HFFc6 (cell line): ENCODE results near the gene NUP98. TPM values are rescaled to one million over a fixed set of nuclear protein-coding genes. Genes with fewer than 3 reads are reported as not detected.

ENCODE experiments used
- DNase-seq: peaks from one replicate; pipeline ENCODE4 v3.0.0-alpha.2; 2018
- H3K27ac Mint-ChIP-seq: 2 replicates; pipeline ENCODE4 v1.8.0; 2020; ENCODE audit warnings: mild to moderate bottlenecking, mixed read lengths
- H3K27me3 Mint-ChIP-seq: 2 replicates; pipeline ENCODE4 v1.8.0; 2021; ENCODE audit warnings: mild to moderate bottlenecking, moderate library complexity, mixed read lengths; ENCODE audit not compliant: insufficient read depth
- H3K36me3 Mint-ChIP-seq: 2 replicates; pipeline ENCODE4 v1.8.0; 2021; ENCODE audit warnings: low read depth, mixed read lengths
- H3K4me1 Mint-ChIP-seq: 2 replicates; pipeline ENCODE4 v1.8.0; 2020; ENCODE audit warnings: low read depth, mixed read lengths
- H3K4me3 Mint-ChIP-seq: 2 replicates; pipeline ENCODE4 v1.8.0; 2020; ENCODE audit warnings: mild to moderate bottlenecking, moderate library complexity, mixed read lengths
- H3K9me3 Mint-ChIP-seq: 2 replicates; pipeline ENCODE4 v1.8.0; 2020; ENCODE audit warnings: mild to moderate bottlenecking, mixed read lengths
- total RNA-seq, 6 experiments: library from RNA; stranded (reverse); fragmentation: NEBNext Ultra II Directional; extraction: Animal tissue kit (Norgen Biotek cat#: 25700); gene quantifications; 2 replicates in 1 of 6; 3 replicates in 5 of 6; pipeline ENCODE4 v1.2.3, GENCODE V29; 2021
- TF ChIP-seq, protein P1 (sequence below): fragments of 200-600 bp; sonication (generic); IDR thresholded peaks from 2 replicates; pipeline ENCODE4 v1.5.0; 2021; ENCODE audit warnings: antibody characterized with exemption, mild to moderate bottlenecking

Gene NUP98
- total RNA-seq, 6 experiments from 2014 or later: 81.4 to 96.7 (median 85.6) TPM

DNA sequence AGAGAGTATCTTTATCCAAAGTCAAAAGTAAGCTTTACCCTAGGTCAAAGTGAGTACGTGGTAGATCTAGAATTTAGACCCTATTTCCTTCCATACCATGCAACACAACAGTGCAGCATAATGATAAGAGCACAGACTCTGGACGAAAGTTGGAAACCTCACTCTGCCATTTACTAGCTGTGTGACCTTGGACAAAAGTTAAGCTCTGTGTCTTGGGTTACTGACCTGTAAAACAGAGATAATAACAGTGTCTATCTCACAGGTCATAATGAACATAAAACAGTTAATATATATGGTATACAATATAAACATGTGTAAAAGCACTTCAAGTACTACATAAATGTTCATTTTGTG is 112.6 kb downstream of the NUP98 start:
- no peak for DNase-seq

DNA sequence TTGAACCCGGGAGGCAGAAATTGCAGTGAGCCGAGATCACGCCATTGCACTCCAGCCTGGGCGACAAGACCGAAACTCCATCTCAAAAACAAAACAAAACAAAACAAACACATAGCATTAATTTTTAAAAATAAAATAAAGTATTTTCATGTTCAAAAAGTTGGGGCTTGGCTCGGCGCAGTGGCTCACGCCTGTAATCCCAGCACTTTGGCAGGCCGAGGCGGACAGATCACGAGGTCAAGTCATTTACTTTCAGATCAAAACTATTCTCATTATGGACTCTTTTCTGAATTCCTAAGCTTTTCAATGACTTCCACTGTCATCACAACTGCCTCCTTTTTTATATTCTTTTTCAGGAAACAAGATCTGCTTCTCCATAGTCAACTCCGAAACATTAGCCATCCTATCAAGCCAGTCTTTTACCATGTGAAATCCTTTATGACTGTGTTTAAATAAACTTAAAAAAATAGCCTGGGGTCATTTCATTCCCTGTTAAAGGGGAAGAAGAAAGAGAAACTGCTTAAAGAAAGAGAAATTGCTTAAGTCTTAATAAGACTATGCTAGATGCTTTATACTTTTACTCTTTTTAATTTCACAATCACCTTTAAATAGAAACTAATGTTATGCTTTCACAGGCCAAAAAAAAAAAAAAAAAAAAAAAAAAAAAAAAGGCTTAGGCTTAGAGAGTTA is 113.1 kb downstream of the NUP98 start:
- Mint-ChIP-seq H3K9me3 (no peaks in the 10 kb centered on the region), H3K36me3 (peaks cover 46% of the 10 kb centered on the region), H3K27ac (peak overlapping the region; percentile 46), H3K27me3 (no peaks in the 10 kb centered on the region), H3K4me1 (peaks cover 17% of the 10 kb centered on the region), H3K4me3 (no peak overlapping the region)
- TF ChIP-seq, protein P1, sequence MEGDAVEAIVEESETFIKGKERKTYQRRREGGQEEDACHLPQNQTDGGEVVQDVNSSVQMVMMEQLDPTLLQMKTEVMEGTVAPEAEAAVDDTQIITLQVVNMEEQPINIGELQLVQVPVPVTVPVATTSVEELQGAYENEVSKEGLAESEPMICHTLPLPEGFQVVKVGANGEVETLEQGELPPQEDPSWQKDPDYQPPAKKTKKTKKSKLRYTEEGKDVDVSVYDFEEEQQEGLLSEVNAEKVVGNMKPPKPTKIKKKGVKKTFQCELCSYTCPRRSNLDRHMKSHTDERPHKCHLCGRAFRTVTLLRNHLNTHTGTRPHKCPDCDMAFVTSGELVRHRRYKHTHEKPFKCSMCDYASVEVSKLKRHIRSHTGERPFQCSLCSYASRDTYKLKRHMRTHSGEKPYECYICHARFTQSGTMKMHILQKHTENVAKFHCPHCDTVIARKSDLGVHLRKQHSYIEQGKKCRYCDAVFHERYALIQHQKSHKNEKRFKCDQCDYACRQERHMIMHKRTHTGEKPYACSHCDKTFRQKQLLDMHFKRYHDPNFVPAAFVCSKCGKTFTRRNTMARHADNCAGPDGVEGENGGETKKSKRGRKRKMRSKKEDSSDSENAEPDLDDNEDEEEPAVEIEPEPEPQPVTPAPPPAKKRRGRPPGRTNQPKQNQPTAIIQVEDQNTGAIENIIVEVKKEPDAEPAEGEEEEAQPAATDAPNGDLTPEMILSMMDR: no peak
- DNase-seq: no peak

More for the DNA sequence above, 112.6 kb downstream of the NUP98 start:
- Mint-ChIP-seq H3K9me3 (no peaks in the 10 kb centered on the region), H3K27me3 (no peaks in the 10 kb centered on the region), H3K4me3 (no peak overlapping the region), H3K27ac (no peak overlapping the region), H3K36me3 (peaks cover 41% of the 10 kb centered on the region), H3K4me1 (peaks cover 17% of the 10 kb centered on the region)
- TF ChIP-seq, protein P1: no peak

DNA sequence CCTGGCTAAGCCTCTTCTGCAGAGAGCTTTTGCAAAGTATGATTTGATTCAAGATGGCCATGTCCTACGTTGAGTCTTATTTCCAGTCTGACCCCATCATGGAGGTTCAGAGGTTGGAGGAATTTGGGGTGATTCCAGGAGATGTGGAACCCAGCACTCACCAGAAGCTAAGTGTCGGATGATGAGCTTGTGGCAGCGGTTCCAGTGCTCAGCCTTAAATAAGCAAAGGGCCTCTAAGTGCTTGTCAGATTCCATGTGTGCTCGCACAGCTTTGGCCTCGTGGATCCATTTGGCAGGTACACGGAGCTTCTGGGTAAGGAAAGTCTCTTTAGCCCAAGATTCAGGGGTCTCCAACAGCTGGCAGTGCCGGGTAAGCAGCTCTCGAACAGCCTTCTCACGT is 114.3 kb downstream of the NUP98 start:
- H3K4me3 Mint-ChIP-seq: no peak overlapping the region
- TF ChIP-seq, protein P1: 0 out of 2 replicates have a peak, but pooled peaks have one; percentile 22
- peaks cover 56% of the 10 kb centered on the region for H3K36me3 Mint-ChIP-seq
- H3K9me3 Mint-ChIP-seq: no peaks in the 10 kb centered on the region
- no peak for DNase-seq
- H3K27me3 Mint-ChIP-seq: no peaks in the 10 kb centered on the region
- H3K4me1 Mint-ChIP-seq: peaks cover 17% of the 10 kb centered on the region
- H3K27ac Mint-ChIP-seq: no peak overlapping the region

DNA sequence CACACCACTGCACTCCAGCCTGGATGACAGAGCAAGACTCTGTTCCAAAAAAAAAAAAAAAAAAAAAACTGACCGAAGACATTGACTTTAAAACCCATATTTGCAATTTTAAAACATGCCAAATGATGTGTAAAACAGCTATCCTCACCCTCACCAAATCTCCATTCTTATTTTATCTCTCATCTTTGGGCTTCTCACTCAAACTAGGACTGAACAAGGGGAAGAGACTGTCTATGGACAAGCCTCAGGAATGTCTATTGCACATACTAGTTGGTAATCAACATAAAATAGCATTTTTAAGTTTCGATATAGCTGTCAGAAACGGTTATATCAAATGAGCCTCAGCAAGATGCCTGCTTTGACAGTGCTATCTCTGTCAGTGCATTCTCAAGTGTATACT is 118.3 kb downstream of the NUP98 start:
- Mint-ChIP-seq H3K27ac (no peak overlapping the region), H3K4me1 (peaks cover 24% of the 10 kb centered on the region), H3K27me3 (no peaks in the 10 kb centered on the region), H3K4me3 (no peak overlapping the region), H3K9me3 (no peaks in the 10 kb centered on the region), H3K36me3 (peaks cover 52% of the 10 kb centered on the region)
- DNase-seq: no peak
- TF ChIP-seq, protein P1: no peak

DNA sequence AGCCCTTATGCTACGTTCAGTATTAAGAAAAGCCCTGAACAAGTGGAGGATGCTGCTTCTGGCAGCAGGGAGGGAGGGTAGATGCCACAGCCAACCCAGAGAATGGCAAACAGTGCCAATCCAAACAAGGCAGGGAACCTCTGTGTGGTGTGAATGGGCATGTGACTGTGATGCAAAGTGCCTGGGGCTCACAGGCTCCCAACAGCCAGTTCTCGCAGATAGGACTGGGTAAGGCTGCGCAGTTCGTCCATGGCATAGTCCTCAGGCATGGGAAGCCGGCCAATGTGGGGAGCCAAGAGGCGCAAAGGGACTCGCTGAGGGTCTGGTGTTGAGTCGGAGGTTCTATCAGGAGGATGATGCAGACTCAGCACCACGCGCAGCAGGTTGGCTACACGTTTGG is 121.4 kb downstream of the NUP98 start:
- Mint-ChIP-seq H3K27me3 (no peaks in the 10 kb centered on the region; the same call in 1 of the 2 replicates), H3K36me3 (peaks cover 49% of the 10 kb centered on the region), H3K27ac (0 out of 2 replicates have a peak overlapping the region, but pooled peaks have one; percentile 7), H3K9me3 (no peaks in the 10 kb centered on the region), H3K4me1 (peaks cover 27% of the 10 kb centered on the region), H3K4me3 (no peak overlapping the region)
- DNase-seq: no peak
- TF ChIP-seq, protein P1: no peak
